Epithelial cell of esophagus (primary cell): ENCODE data around the gene C5.
A peak's percentile ranks its signal among the peaks of the same experiment; 100 is the strongest.

Experiments
- DNase-seq: peaks from one replicate; pipeline ENCODE4 v3.0.0; 2010; ENCODE audit warnings: low read depth
- H3K4me3 ChIP-seq: 2 replicates; pipeline ENCODE4 v1.5.1; 2011; ENCODE audit warnings: mild to moderate bottlenecking, low read length, control low read depth
- CTCF ChIP-seq: IDR thresholded peaks from 2 replicates; pipeline ENCODE4 v1.5.1; 2011; ENCODE audit warnings: low read depth, mild to moderate bottlenecking, low read length, control low read depth, inconsistent platforms; ENCODE audit not compliant: insufficient read depth; ENCODE audit errors: missing control alignments

C5 gene

GRCh38 chr9:120946259-120946658 lies 103.8 kb downstream of the C5 start:
- no peak overlapping the region for H3K4me3 ChIP-seq
- TF ChIP-seq CTCF = no peak
- peak; percentile 50 for DNase-seq

GRCh38 chr9:120944948-120945347 lies 105.1 kb downstream of the C5 start:
- no peak for DNase-seq
- TF ChIP-seq CTCF = no peak
- H3K4me3 ChIP-seq = no peak overlapping the region

- no peak overlapping the region for H3K4me3 ChIP-seq
- no peak for TF ChIP-seq CTCF
- peak; percentile 92 for DNase-seq
Observed at GRCh38 chr9:120944434-120944843, 105.6 kb downstream of the C5 start.

GRCh38 chr9:120942186-120943001 lies 107.7 kb downstream of the C5 start:
- no peak for TF ChIP-seq CTCF
- DNase-seq = no peak
- H3K4me3 ChIP-seq = no peak overlapping the region

- DNase-seq = peak; percentile 82
- no peak for TF ChIP-seq CTCF
Observed at GRCh38 chr9:120941046-120941770, 108.9 kb downstream of the C5 start.

GRCh38 chr9:120940573-120940972 lies 109.5 kb downstream of the C5 start:
- DNase-seq = no peak
- no peak overlapping the region for H3K4me3 ChIP-seq
- TF ChIP-seq CTCF = no peak

More at GRCh38 chr9:120941046-120941770, 108.9 kb downstream of the C5 start:
- H3K4me3 ChIP-seq = no peak overlapping the region
